HG03571 (cell line): ENCODE data around the gene ZBED3.

Experiments
- ATAC-seq: cut with Tn5 transposase; IDR thresholded peaks from one replicate; pipeline ENCODE4 v1.9.1; 2021; ENCODE audit not compliant: unreplicated experiment

ZBED3 gene

DNA sequence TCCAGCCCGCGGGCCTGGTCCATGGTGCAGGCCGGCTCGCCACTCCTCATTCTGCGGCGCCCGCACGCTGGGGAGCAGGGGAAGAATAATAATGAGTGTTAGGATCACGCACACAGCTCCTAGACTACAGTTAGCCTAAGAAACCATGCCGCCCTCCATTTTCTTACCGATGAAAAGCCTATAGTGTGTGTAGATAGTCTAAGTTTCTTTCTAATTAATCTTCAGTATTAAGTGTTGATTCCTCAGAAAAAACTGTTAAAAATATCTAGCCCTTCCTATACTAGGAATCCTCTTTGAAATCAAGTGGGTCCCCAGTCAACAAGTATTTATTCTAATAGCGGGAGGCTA, 9.3 kb downstream of the ZBED3 start:
- ATAC-seq: no peak

DNA sequence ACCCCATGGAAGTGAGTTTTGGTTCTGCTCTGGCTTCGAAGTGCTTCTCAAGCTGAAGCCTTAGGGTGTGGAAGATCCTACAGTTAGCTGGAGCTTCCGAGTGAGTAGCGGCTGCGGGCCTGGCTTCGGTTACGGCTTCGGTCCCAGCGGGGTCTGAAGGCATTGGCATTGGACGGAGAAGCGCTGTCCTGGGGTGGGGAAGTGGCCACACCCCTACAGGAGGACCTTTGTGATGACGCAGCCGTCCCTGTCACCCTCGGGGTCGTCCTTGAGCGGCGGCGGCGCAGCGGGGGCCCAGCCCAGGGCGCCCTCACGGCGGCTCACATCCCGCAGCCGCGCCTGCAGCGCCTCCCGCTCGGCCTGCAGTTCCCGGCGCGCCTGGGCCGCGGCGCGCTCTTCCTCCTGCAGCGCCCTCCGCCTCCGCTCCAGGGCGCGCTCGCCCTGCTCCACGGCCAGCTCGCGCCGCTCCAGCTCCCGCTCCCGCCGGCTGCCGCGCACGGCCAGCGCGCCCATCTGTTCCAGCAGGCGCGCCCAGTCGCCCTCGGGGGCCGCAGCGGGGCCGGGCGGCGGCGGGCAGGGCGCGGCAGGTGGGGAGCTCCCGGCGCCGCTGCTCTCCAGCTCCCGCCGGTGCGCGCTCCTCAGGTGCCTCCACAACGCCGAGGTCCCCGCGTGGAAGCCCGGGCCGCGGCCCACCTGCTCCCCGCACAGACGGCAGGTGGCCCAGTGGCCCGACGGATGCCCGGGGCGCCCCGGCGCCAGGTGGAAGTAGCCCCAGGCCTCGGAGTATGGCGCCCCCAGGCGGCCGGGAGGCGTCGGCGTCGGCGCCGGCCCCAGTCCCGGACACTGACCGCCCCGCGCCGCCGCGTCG, 9.9 kb downstream of the ZBED3 start:
- peak; percentile 88 for ATAC-seq

- ATAC-seq: no peak
Measured at GRCh38 chr5:77074745-77075144, 12.3 kb downstream of the ZBED3 start.

DNA sequence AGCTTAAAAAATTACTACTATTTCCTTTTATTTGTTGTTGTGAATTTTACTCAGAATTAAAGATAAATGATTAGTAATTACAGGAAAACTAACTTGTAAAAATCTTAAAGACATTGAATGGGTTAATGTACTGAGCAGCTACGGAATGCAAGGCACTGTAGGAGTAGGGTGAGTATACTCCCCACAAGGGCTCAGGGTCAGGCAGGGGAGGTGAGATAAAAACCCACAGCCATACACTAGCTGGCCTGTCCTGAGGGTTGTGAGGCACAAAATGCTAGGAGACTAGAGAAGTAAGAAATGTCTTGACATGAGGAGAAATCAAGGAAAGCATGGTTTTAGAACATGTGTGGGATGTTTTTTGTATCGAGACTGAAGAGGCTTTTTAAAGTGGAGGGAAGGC, 13.4 kb downstream of the ZBED3 start:
- ATAC-seq: no peak

DNA sequence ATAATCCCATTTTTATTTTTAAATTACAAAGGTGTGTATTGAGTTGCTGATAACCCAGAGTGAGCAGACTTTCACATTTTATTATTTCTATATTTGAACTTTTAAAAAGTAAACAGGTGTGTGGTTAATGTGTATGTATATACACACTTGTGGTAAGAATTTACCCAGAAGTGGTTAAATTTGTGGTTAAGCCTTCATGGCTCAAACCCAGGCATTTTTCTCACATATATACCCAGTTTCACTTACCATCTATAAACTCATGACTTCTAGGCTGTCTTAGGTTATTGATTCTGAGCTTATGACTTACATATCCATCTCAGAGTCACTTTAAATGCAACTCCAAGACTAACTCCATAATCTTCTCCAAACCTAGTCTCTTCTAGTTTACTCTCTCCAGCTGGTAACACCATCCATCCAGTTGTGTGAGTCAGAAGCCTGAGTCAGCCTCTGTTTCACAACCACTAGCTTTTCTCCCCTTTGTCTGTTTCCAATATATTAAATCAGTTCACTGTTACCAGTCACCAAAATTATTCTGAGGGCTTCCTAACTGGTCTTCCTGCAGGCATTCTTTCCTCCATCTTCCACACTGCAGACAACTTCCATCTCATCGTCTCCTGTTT, 20.2 kb downstream of the ZBED3 start:
- ATAC-seq: peak; percentile 74

DNA sequence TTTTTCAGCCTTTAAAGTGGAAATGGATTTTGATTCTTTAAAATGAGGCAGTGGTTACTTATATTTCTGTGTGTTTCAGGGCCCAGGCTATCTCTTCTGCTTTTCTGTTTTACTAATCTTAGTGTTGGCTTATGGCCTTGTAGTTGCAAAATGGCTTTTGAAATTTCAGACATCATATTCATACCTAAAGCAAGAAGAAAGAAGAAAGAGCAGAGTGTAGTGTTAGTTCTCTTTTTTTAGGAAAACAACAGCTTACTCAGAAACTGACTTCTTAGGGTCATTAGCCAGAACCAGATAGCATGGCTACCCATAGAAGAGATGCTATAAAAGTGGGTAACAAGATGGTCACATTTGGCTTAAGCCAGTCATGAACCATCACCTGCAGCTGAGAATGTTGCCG, 20.9 kb downstream of the ZBED3 start:
- ATAC-seq: no peak

DNA sequence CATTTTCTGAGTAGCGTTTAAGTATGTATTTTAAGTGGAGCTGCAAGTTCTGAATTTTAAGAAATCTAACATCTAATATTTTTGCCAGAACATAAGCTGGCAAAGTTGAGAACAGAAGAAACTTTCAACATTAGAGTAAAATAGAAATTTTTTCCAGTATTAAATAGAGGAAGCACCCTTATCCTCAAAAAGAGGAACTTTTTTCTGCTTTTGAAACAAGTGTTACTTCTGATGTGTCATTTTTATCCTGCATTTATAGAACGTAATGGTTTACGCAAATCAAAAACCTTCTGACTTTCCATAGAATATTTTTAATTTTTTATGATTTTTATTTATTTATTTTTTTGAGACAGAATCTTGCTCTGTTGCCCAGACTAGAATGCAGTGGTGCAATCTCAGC, 21.8 kb downstream of the ZBED3 start:
- ATAC-seq: no peak

DNA sequence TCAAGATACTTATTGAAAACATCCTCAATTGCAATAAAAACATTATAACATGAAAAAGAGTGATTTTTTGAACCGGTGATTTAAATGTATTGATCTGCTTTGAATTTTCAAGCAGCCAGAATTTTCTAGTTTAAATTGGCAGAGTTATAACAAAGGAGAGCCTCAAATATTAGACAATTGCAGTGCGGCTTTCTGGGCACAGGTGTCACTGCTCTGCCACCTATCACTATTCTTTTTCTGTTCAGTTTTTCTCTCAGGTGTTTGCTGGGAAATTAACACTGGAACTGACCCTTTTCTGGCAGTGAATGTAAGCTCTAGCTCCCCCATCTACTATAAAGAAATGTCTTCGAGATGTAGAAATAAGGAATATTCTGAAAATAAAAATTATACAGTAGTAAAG, 23.0 kb downstream of the ZBED3 start:
- ATAC-seq: no peak

- no peak for ATAC-seq
Measured at GRCh38 chr5:77046416-77047073, 40.5 kb downstream of the ZBED3 start.

DNA sequence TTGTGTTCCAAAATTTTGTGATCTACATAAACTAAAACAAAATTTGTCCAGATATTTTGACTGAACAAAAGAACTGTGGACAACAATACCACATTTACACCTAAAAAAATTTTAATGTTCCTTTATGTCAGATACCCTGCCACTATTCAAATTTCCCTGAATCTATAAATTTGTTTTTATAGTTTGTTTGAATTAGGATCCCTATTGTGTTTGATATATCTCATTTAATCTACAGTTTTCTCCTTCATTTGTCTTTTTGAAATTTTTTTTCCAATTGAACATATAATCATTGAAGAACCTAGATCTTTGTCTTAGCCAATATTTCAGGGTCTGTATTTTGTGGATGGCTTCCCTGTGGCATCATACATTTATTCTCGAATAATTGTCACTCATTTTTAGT, 51.1 kb downstream of the ZBED3 start:
- no peak for ATAC-seq

GRCh38 chr5:77033338-77033737, 53.7 kb downstream of the ZBED3 start:
- ATAC-seq: no peak

DNA sequence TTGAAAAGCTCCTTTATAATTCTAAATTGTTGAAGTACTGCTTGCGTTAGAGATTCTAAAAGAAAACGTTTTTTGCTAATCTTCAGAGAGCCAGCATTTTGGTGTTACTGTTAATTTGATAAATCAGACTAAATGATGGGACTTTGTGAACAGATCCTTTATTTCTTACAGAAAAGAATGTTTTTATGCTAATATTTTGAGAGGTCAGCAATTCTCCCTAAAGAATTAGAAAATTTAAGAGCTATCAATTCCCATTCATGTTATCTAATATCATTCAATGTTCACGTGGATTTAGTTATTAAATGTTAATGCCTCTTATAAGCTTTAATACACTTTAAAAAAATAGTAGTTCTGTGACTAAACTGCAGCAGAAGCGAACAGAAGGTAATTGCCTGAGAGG, 54.5 kb downstream of the ZBED3 start:
- ATAC-seq: no peak

- no peak for ATAC-seq
Measured at GRCh38 chr5:77031891-77032290, 55.2 kb downstream of the ZBED3 start.

DNA sequence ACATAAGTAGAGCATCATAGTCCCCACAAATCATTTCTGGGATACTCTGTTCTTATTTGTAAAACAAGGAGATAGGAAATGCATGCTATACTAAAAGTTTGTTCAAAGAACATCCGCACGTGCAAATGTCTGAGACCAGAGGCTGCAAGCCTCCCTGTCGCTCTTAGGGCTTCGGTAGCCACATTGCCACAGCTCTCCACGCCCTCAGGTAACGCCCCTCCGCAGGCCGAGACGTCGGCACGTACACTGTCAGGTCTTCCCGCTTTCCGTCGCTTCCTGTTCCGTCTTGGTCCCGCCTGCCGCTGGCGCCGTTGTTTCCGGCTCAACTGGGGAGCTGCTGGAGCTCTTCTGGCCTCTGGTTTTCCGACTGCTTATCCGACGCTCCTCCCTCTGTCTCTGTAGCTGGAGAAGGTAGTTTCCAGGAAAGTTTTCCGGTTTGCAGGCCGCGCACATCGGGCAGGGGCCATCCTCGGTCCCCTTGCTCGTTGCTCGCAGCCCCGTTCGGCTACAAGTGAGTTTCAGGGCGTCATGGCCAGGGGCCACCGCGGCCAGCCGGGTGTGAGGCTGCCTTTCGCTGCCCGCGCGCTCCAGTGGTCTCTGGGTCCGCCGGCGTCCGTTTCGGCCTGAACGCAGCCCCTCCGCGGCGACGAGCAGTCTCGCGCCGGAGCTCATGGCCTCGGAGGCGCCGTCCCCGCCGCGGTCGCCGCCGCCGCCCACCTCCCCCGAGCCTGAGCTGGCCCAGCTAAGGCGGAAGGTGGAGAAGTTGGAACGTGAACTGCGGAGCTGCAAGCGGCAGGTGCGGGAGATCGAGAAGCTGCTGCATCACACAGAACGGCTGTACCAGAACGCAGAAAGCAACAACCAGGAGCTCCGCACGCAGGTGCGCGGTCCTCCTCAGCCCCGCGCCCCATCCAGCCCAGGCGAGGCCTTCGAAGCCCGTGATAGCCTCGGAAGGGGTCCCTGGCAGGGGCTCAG, 56.7 kb downstream of the ZBED3 start, which contains the start of gene AGGF1:
Gene AGGF1, plus strand, starts transcription at position 308 of the 975 bp plus-strand sequence. Its CDS starts 363 bp downstream, at position 671.
- ATAC-seq: peak; percentile 98

- no peak for ATAC-seq
Measured at GRCh38 chr5:77029376-77029885, 57.7 kb downstream of the ZBED3 start.

DNA sequence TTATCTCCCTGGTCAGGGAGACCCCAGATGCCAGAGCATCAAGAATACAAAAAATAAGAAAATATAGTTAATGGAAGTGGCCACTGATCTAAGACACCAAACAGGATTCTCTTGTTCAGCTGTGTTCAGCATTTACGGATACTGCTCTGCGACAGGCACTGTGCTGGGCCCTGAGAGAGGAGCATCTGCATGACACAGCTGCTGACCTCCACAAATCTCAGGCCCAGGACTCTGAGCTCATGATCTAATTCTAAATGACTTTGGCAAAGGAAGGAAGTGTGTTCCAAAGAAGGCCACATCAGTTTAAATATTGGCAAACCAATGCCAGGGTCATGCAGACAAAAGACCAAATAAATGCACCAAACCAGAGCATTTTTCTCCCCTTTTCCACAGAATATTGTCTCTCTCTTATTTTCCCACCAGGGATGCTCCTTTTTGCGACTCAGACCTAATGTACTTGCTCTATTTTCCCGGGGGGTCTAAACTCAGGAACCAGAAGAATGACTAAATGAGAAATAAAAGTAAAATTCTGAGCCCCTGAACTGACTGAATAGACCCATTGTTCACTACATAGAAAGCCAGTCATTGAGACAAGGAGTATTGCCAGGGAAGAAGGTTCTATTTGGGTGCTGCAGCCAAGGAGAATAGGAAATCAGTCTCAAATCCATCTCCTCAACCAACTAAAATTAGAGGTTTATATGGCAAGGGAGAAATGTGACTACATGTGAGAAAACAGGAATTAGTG, 58.3 kb downstream of the ZBED3 start:
- ATAC-seq: no peak

GRCh38 chr5:77024490-77024889, 62.6 kb downstream of the ZBED3 start:
- no peak for ATAC-seq

- no peak for ATAC-seq
Measured at GRCh38 chr5:77022511-77023417, 64.3 kb downstream of the ZBED3 start.
